RKO (cell line): ENCODE measurements around the gene MLEC.
"Not testable (repeated sequence)": the region's sequence is repeated elsewhere in the genome, so short reads cannot be mapped to it uniquely, and the experiment has no call there.

ENCODE experiments used
- DNase-seq: peaks from one replicate; pipeline ENCODE4 v3.0.0-alpha.2; 2016; ENCODE audit warnings: low spot score

The MLEC gene

DNA sequence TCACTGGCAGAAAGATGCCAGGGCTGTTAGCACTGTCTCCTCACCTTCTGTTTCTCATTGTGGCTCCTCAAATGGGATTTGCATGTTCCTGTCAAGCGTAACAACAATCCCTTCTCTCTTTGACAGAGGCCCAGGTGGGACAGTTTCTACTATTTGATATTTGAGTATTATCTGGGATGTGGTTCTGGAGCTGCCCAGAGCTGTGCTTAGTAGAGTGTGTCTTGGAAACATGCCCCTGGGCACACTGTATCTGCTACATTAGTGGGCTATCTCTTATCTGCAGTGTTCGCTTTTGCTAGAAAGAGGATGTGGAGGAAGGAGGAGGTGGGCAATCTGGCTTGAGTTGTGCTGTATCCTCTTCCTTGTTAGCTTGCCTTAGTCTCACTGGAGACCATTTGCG, 34.9 kb downstream of the MLEC start:
- DNase-seq = no peak

- DNase-seq = no peak
Measured at GRCh38 chr12:120722784-120723183, 35.8 kb downstream of the MLEC start.

GRCh38 chr12:120724720-120725119, 37.8 kb downstream of the MLEC start:
- DNase-seq = no peak

DNA sequence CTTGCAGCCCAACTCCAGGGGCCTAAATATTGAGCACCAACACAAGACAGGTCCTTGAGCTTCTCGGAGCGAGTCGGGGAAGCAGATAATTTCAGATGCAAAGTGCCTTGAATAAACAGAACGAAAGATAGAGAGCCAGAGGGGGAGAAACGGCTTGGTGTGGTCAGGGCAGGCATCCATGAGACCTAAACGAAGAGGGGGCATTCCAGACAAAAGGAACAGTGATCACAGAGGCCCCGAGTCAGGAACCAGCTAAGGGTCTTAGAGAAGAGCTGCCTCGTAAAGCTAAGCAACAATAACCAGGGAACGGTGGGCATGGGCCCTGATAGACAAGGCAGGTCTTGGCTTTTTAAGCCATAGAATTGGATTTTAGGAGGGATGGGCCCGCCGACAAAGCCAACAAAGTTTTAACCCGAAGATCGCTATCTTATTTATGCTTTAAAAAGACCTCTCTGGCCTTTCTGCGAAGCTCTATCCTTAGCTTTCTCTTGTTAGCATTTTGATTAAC, 38.3 kb downstream of the MLEC start:
- DNase-seq = no peak

- DNase-seq = peak; percentile 88
Measured at GRCh38 chr12:120725659-120726509, 38.9 kb downstream of the MLEC start, which contains the start of gene ACADS. Gene ACADS, plus strand, starts transcription at chr12:120725826. Its CDS starts 60 bp downstream, at chr12:120725886.

DNA sequence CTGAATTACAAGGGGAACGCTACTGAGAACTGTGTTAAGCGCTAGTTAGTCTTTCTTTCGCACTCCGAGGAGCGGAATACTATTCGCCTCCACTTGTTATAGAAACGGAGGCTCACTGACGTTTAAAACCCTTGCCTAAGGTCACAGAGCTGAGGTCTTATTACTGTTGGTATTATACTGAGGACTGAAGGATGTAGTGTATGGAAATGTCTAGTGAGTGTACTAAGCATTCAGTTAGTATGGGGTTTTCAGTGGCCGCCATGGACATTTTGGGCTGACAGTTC, 39.5 kb downstream of the MLEC start:
- no peak for DNase-seq

DNA sequence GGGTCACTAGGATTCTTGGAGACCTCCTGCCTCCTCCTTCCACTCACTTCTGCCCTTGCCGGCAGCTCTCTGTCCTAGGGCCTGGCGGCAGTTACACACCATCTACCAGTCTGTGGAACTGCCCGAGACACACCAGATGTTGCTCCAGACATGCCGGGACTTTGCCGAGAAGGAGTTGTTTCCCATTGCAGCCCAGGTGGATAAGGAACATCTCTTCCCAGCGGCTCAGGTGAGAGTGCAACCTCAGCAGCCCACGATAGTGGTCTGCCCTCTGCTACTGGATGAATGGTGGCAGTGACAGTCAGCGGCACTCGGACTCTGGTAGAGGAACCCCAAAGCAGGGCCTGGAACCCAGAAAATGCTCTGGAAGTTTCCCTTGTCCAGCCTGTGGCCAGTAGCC, 40.0 kb downstream of the MLEC start:
- no peak for DNase-seq

GRCh38 chr12:120732198-120732597, 45.2 kb downstream of the MLEC start:
- DNase-seq = not testable (repeated sequence)

DNA sequence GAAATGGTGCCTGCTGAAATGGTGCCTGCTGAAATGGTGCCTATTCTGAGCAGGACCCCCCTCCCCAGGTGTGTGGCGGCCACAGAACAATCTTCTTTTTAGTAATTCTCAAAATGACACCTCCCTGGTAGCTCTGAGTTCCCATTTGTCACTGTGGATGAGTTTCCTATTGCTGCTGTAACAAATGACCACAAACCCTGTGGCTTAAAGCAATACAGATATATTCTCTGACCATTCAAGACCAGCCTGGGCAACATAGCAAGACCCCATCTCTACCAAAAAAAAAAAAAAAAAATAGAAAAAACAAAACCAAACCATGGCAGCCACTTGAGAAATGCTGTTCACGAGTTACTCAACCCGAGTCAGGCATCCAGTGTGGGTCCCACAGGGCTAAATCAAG, 46.6 kb downstream of the MLEC start:
- DNase-seq = no peak

- DNase-seq = no peak
Measured at GRCh38 chr12:120734210-120734609, 47.3 kb downstream of the MLEC start.

- no peak for DNase-seq
Measured at GRCh38 chr12:120735181-120735580, 48.2 kb downstream of the MLEC start.

- DNase-seq = no peak
Measured at GRCh38 chr12:120736404-120737331, 49.7 kb downstream of the MLEC start.

- no peak for DNase-seq
Measured at GRCh38 chr12:120737557-120738251, 50.8 kb downstream of the MLEC start.

DNA sequence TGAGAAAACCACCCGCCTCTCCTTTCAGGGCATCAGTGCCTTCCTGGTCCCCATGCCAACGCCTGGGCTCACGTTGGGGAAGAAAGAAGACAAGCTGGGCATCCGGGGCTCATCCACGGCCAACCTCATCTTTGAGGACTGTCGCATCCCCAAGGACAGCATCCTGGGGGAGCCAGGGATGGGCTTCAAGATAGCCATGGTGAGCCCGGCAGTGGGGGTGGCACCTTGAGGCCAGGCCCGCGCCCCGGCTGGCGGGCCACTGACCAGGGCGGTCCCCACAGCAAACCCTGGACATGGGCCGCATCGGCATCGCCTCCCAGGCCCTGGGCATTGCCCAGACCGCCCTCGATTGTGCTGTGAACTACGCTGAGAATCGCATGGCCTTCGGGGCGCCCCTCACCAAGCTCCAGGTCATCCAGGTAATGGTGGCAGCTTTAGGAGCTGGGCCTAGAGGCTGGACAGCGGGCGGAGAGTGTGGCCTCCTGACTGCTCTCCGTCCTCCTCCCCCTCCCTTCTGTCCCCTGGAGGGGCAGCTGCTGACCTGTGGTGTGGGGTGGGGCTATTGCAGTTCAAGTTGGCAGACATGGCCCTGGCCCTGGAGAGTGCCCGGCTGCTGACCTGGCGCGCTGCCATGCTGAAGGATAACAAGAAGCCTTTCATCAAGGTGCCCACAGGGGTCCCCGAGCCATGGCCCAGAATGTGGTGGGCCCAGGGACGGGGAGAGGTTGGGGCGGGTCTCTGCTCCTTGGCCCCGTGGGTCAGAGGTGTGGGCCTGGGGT, 51.5 kb downstream of the MLEC start:
- DNase-seq = no peak

DNA sequence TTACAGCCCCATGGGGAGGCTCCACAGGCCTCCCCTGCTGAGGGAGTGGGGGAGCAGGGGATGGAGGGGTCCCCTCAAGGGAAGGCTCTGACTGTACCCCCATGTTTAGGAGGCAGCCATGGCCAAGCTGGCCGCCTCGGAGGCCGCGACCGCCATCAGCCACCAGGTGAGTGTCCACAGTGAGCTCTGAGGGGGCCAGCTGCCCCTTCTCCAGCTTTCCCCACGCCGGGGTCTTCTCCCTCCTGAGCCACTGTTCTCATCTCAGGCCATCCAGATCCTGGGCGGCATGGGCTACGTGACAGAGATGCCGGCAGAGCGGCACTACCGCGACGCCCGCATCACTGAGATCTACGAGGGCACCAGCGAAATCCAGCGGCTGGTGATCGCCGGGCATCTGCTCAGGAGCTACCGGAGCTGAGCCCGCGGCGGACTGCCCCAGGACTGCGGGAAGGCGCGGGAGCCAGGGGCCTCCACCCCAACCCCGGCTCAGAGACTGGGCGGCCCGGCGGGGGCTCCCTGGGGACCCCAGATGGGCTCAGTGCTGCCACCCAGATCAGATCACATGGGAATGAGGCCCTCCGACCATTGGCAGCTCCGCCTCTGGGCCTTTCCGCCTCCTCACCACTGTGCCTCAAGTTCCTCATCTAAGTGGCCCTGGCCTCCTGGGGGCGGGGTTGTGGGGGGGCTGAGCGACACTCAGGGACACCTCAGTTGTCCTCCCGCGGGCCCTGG, 52.2 kb downstream of the MLEC start:
- DNase-seq = no peak

GRCh38 chr12:120739821-120740613, 53.1 kb downstream of the MLEC start:
- DNase-seq = no peak

DNA sequence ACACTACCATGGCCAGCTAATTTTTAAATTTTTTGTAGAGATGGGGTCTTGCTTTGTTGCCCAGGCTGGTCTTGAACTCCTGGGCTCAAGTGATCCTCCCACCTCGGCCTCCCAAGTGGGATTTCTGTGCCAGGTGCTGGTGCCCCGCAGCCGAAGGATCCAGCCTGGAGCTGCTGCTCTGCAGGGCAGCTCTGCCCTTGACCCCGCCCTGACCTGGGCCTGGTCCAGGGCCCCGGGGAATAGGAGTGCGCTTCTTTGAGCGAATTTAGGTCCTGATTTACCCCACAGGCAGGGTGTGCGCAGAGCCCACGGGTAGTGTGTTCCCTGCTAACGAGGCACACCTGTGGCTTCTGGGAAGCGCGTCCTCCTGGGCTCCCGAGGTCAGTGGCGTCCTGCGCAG, 53.9 kb downstream of the MLEC start:
- DNase-seq = no peak

DNA sequence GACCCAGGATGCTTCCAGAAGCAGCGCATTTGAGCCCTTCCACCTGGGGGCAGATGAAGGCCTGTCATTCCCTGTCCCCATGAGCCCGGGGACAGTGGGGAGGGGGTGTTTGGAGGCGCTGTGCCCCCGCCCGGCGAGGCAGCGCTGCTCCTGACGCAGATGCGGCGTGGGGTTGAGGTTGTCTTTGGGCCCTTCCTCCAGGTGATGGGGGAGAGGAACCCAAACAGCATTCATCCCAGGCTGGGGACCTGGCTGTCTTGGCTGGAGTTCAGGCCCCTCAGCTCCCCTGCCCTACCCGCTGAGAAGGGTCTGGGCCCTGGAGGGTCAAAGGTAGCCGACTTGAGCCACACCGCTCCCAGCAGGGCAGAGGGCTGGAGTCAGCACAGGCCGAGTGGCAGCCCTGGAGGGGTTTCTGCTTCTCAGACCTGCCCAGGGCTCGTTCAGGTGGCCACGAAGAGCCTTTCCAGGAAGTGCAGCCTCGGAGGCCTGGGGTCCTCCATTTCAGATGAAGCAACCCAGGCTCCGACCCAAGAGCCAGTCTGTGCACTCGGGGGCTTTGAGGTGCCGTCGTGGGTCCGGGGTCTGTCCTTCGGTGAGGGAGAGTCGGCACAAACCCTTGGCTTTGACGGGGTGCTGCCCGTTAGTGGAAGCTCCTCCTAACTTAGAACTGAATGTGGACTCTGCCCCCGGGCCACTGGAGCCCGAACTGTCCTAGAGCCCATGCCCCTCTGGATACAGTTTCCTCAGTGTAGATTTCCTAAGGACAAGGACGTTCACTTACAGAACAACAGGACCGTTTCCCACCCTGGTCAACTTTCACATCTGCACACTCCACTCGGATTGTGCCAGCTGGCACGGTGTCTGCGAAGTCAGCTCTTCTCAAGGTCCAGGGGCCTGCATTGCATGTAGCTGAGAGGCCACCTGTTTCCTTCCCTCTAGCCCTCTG, 54.8 kb downstream of the MLEC start:
- DNase-seq = no peak
